ENCODE data around the gene MRPL37. TPM values are rescaled to one million over a fixed set of nuclear protein-coding genes. Genes with fewer than 3 reads are reported as not detected.
A peak's percentile ranks its signal among the peaks of the same experiment; 100 is the strongest.

MRPL37 gene
- total RNA-seq, 6 experiments from 2014 or later = 56.2 to 108 (median 73.4) TPM

DNA sequence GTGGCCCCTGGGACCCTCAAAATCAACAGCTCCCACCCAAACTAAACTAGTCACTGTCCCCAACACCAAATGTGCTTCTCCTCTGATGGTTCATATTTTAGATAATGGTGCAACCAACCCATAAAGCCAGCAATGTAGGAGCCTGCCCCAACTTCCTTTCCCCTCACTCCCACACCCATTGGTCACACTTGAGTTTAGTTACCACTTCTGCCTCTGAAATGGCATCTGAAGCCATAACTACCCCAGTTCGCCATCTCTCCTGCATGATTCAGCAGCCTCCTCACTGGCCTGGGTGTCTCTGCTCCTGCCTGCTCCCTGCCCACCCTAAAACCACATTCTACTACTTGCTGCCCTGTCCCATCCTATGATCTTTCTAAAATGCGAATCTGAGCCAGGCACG lies 43.8 kb upstream of the MRPL37 start:
- TF ChIP-seq POLR2A (IDR thresholded peaks at IDR 0.05) = no peak
- TF ChIP-seq, protein P1, sequence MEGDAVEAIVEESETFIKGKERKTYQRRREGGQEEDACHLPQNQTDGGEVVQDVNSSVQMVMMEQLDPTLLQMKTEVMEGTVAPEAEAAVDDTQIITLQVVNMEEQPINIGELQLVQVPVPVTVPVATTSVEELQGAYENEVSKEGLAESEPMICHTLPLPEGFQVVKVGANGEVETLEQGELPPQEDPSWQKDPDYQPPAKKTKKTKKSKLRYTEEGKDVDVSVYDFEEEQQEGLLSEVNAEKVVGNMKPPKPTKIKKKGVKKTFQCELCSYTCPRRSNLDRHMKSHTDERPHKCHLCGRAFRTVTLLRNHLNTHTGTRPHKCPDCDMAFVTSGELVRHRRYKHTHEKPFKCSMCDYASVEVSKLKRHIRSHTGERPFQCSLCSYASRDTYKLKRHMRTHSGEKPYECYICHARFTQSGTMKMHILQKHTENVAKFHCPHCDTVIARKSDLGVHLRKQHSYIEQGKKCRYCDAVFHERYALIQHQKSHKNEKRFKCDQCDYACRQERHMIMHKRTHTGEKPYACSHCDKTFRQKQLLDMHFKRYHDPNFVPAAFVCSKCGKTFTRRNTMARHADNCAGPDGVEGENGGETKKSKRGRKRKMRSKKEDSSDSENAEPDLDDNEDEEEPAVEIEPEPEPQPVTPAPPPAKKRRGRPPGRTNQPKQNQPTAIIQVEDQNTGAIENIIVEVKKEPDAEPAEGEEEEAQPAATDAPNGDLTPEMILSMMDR (IDR thresholded peaks at IDR 0.05) = no peak
- no peak for DNase-seq

DNA sequence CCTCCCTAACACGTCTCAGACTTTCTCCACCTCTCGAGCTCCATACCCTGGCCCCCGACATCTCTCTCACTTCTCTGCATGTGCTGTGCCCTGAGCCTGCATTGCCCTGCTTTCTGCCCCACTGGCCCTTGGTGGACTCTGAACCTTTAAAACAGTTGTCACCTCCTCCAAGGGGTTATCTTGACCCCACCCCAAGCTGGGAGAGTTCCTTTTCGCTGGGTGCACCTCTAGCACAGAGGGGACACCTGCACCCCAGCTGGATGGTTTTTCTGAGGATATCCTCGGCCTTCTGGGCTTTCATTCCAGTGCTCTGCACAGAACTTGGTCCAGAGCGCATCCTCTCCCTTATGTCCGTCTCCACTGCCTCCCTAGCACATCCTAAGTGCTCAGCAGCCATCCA lies 43.0 kb upstream of the MRPL37 start:
- Histone ChIP-seq H3K27ac (no peak overlapping the region), H3K4me3 (no peak overlapping the region), H3K36me3 (no peaks in the 10 kb centered on the region), H3K9me3 (no peaks in the 10 kb centered on the region), H3K4me1 (peaks cover 0 to 11% (median 4%) of the 10 kb centered on the region in 4 donors), H3K27me3 (no peaks in the 10 kb centered on the region)
- intact Hi-C loops (cut with DNase I) = no loop called here
- TF ChIP-seq, protein P1 (IDR thresholded peaks at IDR 0.05) = no peak
- no peak for TF ChIP-seq POLR2A (IDR thresholded peaks at IDR 0.05)
- DNase-seq (no peak), ATAC-seq (no peak)
- 88% methylated on average over 6 of the region's 7 CpGs for WGBS (ENCODE audit: insufficient coverage, low coverage, low lambda C conversion rate, missing lambda C conversion rate)

More for the DNA sequence above, 43.8 kb upstream of the MRPL37 start:
- 91% methylated on average over 3 of the region's 3 CpGs for WGBS (ENCODE audit: insufficient coverage, low coverage, low lambda C conversion rate, missing lambda C conversion rate)
- no peaks in the 10 kb centered on the region for H3K36me3 ChIP-seq
- intact Hi-C loops (cut with DNase I) = no loop called here
- peaks cover 0 to 11% (median 4%) of the 10 kb centered on the region in 4 donors for H3K4me1 ChIP-seq
- H3K27me3 ChIP-seq = no peaks in the 10 kb centered on the region
- H3K27ac ChIP-seq = no peak overlapping the region
- no peak for ATAC-seq
- H3K4me3 ChIP-seq = no peak overlapping the region
- no peaks in the 10 kb centered on the region for H3K9me3 ChIP-seq

DNA sequence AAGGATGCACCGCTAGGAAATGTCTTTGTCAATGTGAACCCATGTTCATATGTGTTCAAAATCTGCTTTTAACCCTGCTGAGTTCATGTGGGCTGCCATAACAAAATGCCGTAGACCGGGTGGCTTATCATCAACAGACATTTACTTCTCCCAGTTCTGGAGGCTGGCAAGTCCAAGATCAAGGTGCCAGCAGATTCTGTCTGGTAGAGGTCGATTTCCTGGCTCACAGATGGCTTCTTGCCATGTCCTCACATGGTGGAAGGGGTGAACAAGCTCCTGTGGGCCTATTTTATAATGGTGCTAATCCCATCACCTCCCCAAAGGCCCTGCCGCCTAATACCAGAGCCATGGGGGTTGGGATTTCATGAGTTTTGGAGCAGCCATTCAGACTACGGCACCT lies 42.6 kb upstream of the MRPL37 start:
- DNase-seq (no peak), ATAC-seq (no peak)
- WGBS (ENCODE audit: insufficient coverage, low coverage, low lambda C conversion rate, missing lambda C conversion rate) = 79% methylated on average over 4 of the region's 6 CpGs
- intact Hi-C loops (cut with DNase I) = no loop called here
- TF ChIP-seq POLR2A (IDR thresholded peaks at IDR 0.05) = no peak
- TF ChIP-seq, protein P1 (IDR thresholded peaks at IDR 0.05) = no peak
- H3K4me1 ChIP-seq = peaks cover 0 to 11% (median 4%) of the 10 kb centered on the region in 4 donors
- no peak overlapping the region for H3K27ac ChIP-seq
- H3K36me3 ChIP-seq = no peaks in the 10 kb centered on the region
- H3K9me3 ChIP-seq = no peaks in the 10 kb centered on the region
- no peak overlapping the region for H3K4me3 ChIP-seq
- no peaks in the 10 kb centered on the region for H3K27me3 ChIP-seq

DNA sequence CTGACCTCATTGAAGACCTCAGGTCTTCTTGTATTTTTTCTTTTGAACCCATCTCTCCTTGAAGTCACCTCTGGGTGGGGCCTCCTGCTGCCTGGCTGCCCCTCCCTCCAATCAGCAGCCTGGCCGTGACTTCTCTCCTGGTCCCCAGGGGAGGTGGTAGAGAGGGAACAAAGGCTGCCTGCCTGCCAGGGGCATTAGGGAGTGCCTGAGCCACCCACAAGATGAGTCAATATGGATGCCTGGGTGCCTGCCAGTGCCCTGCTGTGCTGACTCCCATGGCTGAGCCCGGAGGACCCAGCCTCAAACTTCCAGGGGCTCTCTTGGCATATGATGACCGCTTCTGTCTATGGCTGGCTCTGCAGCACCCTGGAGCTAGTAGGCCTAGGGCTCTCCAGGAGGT lies 41.9 kb upstream of the MRPL37 start:
- no peak for DNase-seq
- TF ChIP-seq, protein P1 (IDR thresholded peaks at IDR 0.05) = no peak
- no peak for TF ChIP-seq POLR2A (IDR thresholded peaks at IDR 0.05)
- WGBS (ENCODE audit: insufficient coverage, low coverage, low lambda C conversion rate, missing lambda C conversion rate) = no CpG with 5 or more reads among the region's 3 CpGs
- no peaks in the 10 kb centered on the region for H3K9me3 ChIP-seq
- no peak overlapping the region for H3K4me3 ChIP-seq
- peaks cover 0 to 11% (median 4%) of the 10 kb centered on the region in 4 donors for H3K4me1 ChIP-seq
- H3K27me3 ChIP-seq = no peaks in the 10 kb centered on the region
- ATAC-seq = peak in 1 of 4 donors; percentile 15
- H3K36me3 ChIP-seq = no peaks in the 10 kb centered on the region
- intact Hi-C loops (cut with DNase I) = no loop called here
- H3K27ac ChIP-seq = no peak overlapping the region

All from right lobe of liver (tissue), 6 donors.